HCT116 (cell line): ENCODE data around the gene PARP8.

Experiments used
- CTCF ChIP-seq, 3 experiments: fragments of 200-600 bp in 1 of 3; sonication (generic) in 1 of 3; IDR thresholded peaks in 2 of 3; conservative IDR thresholded peaks in 1 of 3; 2 replicates each; pipeline ENCODE4 v1.5.1; 2012 to 2017; ENCODE audit warnings: low read depth in 2 of 3, low read length in 2 of 3, antibody characterized with exemption in 1 of 3, borderline replicate concordance in 1 of 3, control low read depth in 1 of 3, mild to moderate bottlenecking in 1 of 3, mixed read lengths in 1 of 3, mixed run types in 1 of 3, moderate library complexity in 1 of 3; ENCODE audit not compliant: insufficient read depth in 1 of 3
- EGR1 ChIP-seq: IDR thresholded peaks from 2 replicates; pipeline ENCODE4 v1.6.1; 2012; ENCODE audit warnings: low read depth
- EZH2 ChIP-seq: fragments of 200-600 bp; sonication (generic); IDR thresholded peaks from 2 replicates; pipeline ENCODE4 v1.6.1; 2017; ENCODE audit warnings: antibody characterized with exemption, mixed run types
- POLR2A ChIP-seq: IDR thresholded peaks from 2 replicates; pipeline ENCODE4 v1.7.0; 2011; ENCODE audit warnings: borderline replicate concordance; ENCODE audit not compliant: insufficient read depth, insufficient read length; ENCODE audit errors: extremely low read depth
- RAD21 ChIP-seq: IDR thresholded peaks from 2 replicates; pipeline ENCODE4 v1.6.1; 2012; ENCODE audit warnings: low read depth, mild to moderate bottlenecking
- SP1 ChIP-seq: IDR thresholded peaks from 2 replicates; pipeline ENCODE4 v1.6.1; 2012; ENCODE audit warnings: low read depth
- ZNF274 ChIP-seq: fragments of 200-500 bp; sonication (Bioruptor generic); IDR thresholded peaks from 2 replicates; pipeline ENCODE4 v1.6.1; 2014; ENCODE audit warnings: mild to moderate bottlenecking, low read depth, low read length, inconsistent platforms

GRCh38 chr5:50759526-50760270 lies 93.3 kb downstream of the PARP8 start:
- TF ChIP-seq CTCF (IDR thresholded peaks at IDR 0.05 in 2 of 3, conservative IDR thresholded peaks at IDR 0.05 in 1 of 3; ENCODE audit: borderline replicate concordance in 1 of 3, insufficient read depth in 1 of 3, low read depth in 2 of 3, low read length in 2 of 3) (no peak), POLR2A (no peak), EZH2 (no peak), RAD21 (no peak), SP1 (no peak), ZNF274 (no peak), EGR1 (no peak)
